SHP77 (cell line): ENCODE measurements around the gene PILRB.
"Not testable (repeated sequence)": the region's sequence is repeated elsewhere in the genome, so short reads cannot be mapped to it uniquely, and the experiment has no call there.

Experiments
- DNase-seq, 2 experiments: peaks; one replicate each; lab custom pipeline; 2025; lab: John Stamatoyannopoulos, UW

Gene PILRB

DNA sequence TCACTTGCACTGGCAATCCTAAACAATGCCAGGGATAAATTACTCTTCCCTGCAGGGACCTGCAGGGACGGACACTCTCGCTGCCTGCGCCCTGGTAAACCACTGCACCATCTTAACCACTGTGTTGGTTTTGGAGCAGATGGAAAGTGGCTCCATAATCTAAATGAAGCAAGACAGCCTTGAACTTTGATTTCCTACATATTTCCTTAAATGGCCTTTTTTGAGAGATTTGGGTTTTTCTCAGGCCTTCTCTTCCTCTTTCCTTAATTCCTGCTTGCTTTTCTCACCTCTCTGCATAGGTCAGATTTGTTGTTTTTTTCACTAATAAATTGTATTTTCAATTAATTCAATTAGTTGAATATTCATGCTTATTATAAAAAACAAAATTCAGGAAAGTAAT lies 18.1 kb downstream of the PILRB start:
- DNase-seq, result no peak

GRCh38 chr7:100378114-100378755 lies 20.3 kb downstream of the PILRB start:
- no peak for DNase-seq

GRCh38 chr7:100380196-100380595 lies 22.3 kb downstream of the PILRB start:
- DNase-seq, result no peak

GRCh38 chr7:100381531-100382233 lies 23.8 kb downstream of the PILRB start:
- DNase-seq, result not testable (repeated sequence)

- DNase-seq, result not testable (repeated sequence)
Observed at GRCh38 chr7:100382234-100382853, 24.4 kb downstream of the PILRB start.

DNA sequence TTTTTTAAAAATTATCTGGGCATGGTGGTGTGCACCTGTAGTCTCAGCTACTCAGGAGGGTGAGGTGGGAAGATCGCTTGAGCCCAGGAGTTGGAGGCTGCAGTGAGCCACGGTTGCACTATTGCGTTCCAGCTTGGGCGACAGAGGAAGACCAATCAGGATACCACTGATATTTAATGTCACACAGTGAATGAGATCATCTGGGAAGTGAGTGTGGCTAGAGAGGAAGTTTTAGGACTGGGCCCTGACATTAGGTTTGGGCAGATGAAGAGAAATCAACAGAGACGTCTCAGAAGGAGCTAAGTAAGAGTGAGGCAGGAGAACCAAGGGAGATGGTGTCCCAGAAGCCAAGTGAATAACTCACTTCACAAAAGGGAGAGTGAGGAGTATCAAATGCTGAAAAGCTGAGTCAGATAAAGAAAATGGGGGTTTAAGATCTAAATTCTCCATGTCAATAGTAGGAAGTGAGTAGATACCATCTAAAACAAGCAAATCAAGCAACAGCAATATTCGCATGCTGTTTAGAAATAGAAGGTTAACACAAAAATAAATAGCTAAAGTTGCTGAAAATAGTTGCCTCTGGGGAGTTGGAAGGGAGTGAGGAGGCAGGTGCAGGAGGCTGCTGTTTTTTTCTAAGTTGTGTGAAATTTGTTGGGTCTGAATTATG lies 26.8 kb downstream of the PILRB start:
- DNase-seq, result no peak

DNA sequence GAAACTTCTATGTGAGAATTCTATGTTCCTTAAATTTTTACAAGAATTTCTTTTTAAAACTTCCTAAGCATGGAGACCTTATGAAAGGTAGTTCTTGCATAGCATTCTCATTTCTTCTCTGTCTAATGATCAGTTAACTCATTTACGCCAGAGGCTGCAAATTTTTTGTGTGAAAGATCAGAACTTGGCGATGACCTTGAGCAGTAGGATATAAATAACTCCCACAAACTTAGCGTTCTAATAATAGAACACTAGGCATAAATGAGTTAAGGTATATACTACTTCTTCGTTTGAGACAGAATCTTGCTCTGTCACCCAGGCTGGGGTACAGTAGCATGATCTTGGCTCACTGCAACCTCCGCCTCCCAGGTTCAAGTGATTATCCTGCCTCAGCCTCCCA lies 29.0 kb downstream of the PILRB start:
- DNase-seq, result no peak

DNA sequence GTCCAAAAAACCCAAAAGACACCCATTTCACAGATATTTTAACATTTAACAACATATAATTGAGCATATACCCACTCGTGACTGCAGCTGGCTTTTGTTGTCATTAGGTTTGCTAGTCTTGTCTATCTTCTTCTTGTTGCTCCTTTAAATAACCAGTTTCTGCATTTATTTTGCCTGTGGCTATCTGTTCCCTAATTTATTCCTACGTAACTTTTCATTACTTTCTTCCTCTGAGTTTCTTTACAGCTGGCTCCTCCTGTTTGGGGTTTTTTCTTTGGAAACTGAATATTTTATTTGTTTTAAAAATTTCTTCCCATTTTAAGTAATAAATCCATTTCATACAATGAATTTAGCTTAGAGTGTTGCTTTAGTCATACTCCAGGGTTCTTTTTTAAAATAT lies 29.8 kb downstream of the PILRB start:
- no peak for DNase-seq

GRCh38 chr7:100389437-100390088 lies 31.6 kb downstream of the PILRB start:
- no peak for DNase-seq

- no peak for DNase-seq
Observed at GRCh38 chr7:100390286-100391009, 32.5 kb downstream of the PILRB start.

- DNase-seq, result no peak
Observed at GRCh38 chr7:100393233-100393905, 35.5 kb downstream of the PILRB start.

- DNase-seq, result no peak
Observed at GRCh38 chr7:100394077-100394476, 36.2 kb downstream of the PILRB start.

- no peak for DNase-seq
Observed at GRCh38 chr7:100396421-100396982, 38.6 kb downstream of the PILRB start.

GRCh38 chr7:100397315-100398081 lies 39.6 kb downstream of the PILRB start:
- DNase-seq, result no peak

- DNase-seq, result no peak
Observed at GRCh38 chr7:100398239-100398638, 40.3 kb downstream of the PILRB start.

- DNase-seq, result no peak
Observed at GRCh38 chr7:100400041-100400440, 42.1 kb downstream of the PILRB start.

- DNase-seq, result peak; percentile 7 to 35
Observed at GRCh38 chr7:100400656-100401055, 42.7 kb downstream of the PILRB start.

DNA sequence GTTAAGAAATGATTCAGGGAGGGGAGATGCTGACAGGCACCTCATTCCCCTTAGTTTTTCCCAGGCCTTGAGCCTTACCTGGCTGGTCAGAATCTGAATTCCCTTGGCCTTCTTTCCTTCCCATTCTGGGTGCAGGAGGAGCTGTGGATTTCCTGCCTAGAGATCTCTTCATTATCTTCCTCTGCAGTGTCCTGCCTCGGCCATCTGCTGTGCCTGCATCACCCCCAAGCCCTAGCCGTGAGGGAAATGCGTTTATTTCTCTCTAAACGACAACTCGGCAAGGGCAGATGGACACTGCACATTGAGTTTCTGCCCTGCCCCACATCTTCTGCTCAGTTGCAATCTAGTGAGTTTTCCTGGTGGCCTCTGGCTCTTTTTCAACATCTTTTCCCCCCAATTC lies 43.9 kb downstream of the PILRB start:
- no peak for DNase-seq

- DNase-seq, result no peak
Observed at GRCh38 chr7:100402241-100402640, 44.3 kb downstream of the PILRB start.

- DNase-seq, result no peak
Observed at GRCh38 chr7:100406767-100407166, 48.9 kb downstream of the PILRB start.
